Measurements from ENCODE around the gene LYAR. TPM values are rescaled to one million over a fixed set of nuclear protein-coding genes. Genes with fewer than 3 reads are reported as not detected.

The LYAR gene
- total RNA-seq, 6 donors from 2014 or later: 6.5 to 22.9 (median 14.1) TPM

- no peak for DNase-seq
- Histone ChIP-seq H3K4me3 (no peak overlapping the region), H3K27ac (peak overlapping the region in 2 of 4 donors; percentile 14 to 79), H3K9me3 (no peaks in the 10 kb centered on the region), H3K27me3 (no peaks in the 10 kb centered on the region), H3K36me3 (peaks cover 0 to 81% (median 37%) of the 10 kb centered on the region in 4 donors), H3K4me1 (no peaks in the 10 kb centered on the region)
- 69 to 70% methylated on average over 4 of the region's 4 CpGs for WGBS, 2 donors
- TF ChIP-seq POLR2AphosphoS5 (IDR thresholded peaks at IDR 0.05) (no peak), CTCF (IDR thresholded peaks at IDR 0.05) (no peak), EP300 (IDR thresholded peaks at IDR 0.05) (no peak), POLR2A (IDR thresholded peaks at IDR 0.05) (no peak)
- ATAC-seq (ENCODE audit: low FRiP score in 2 of 2): peak in 1 of 2 donors; percentile 23
Observed at GRCh38 chr4:4270529-4270928, 19.4 kb downstream of the LYAR start.

GRCh38 chr4:4269856-4270255, 20.1 kb downstream of the LYAR start:
- Histone ChIP-seq H3K36me3 (peaks cover 0 to 79% (median 36%) of the 10 kb centered on the region in 4 donors), H3K4me3 (no peak overlapping the region), H3K9me3 (no peaks in the 10 kb centered on the region), H3K4me1 (no peaks in the 10 kb centered on the region), H3K27ac (peak overlapping the region; percentile 60 to 79 (median 71)), H3K27me3 (no peaks in the 10 kb centered on the region)
- DNase-seq: peak in 1 of 2 donors; percentile 61
- 72 to 87% methylated on average over 4 of the region's 4 CpGs for WGBS, 2 donors
- TF ChIP-seq EP300 (IDR thresholded peaks at IDR 0.05) (peak in 1 of 4 donors; percentile 2), CTCF (IDR thresholded peaks at IDR 0.05) (no peak)
- peak; percentile 32 to 77 for ATAC-seq (ENCODE audit: low FRiP score in 2 of 2)

- ATAC-seq (ENCODE audit: low FRiP score in 2 of 2): no peak
- Histone ChIP-seq H3K9me3 (no peaks in the 10 kb centered on the region), H3K27ac (peak overlapping the region; percentile 60 to 79 (median 71)), H3K36me3 (peaks cover 0 to 73% (median 34%) of the 10 kb centered on the region in 4 donors), H3K27me3 (no peaks in the 10 kb centered on the region), H3K4me3 (no peak overlapping the region), H3K4me1 (no peaks in the 10 kb centered on the region)
- TF ChIP-seq POLR2AphosphoS5 (IDR thresholded peaks at IDR 0.05): no peak
- TF ChIP-seq EP300 (IDR thresholded peaks at IDR 0.05): no peak
- peak in 1 of 4 donors; percentile 23 for TF ChIP-seq POLR2A (IDR thresholded peaks at IDR 0.05)
- TF ChIP-seq CTCF (IDR thresholded peaks at IDR 0.05): no peak
- DNase-seq: no peak
- 91 to 94% methylated on average over 11 of the region's 11 CpGs for WGBS, 2 donors
Observed at GRCh38 chr4:4269331-4269731, 20.6 kb downstream of the LYAR start.

GRCh38 chr4:4268776-4269175, 21.2 kb downstream of the LYAR start:
- peak in 1 of 4 donors; percentile 22 for TF ChIP-seq EP300 (IDR thresholded peaks at IDR 0.05)
- peak in 1 of 4 donors; percentile 26 for TF ChIP-seq POLR2A (IDR thresholded peaks at IDR 0.05)
- no peak for TF ChIP-seq CTCF (IDR thresholded peaks at IDR 0.05)
- 55 to 77% methylated on average over 1 of the region's 1 CpG for whole genome bisulfite sequencing, 2 donors
- ATAC-seq (ENCODE audit: low FRiP score in 2 of 2): peak; percentile 45 to 67
- H3K4me1 ChIP-seq: no peaks in the 10 kb centered on the region
- H3K27me3 ChIP-seq: no peaks in the 10 kb centered on the region
- H3K4me3 ChIP-seq: no peak overlapping the region
- peaks cover 0 to 68% (median 29%) of the 10 kb centered on the region in 4 donors for H3K36me3 ChIP-seq
- DNase-seq: no peak
- H3K27ac ChIP-seq: peak overlapping the region; percentile 60 to 79 (median 71)
- H3K9me3 ChIP-seq: no peaks in the 10 kb centered on the region

GRCh38 chr4:4267981-4268380, 22.0 kb downstream of the LYAR start:
- Histone ChIP-seq H3K27me3 (no peaks in the 10 kb centered on the region), H3K4me3 (no peak overlapping the region), H3K36me3 (peaks cover 0 to 60% (median 21%) of the 10 kb centered on the region in 4 donors), H3K27ac (peak overlapping the region in 3 of 4 donors; percentile 67 to 79 (median 75)), H3K4me1 (no peaks in the 10 kb centered on the region), H3K9me3 (no peaks in the 10 kb centered on the region)
- ATAC-seq (ENCODE audit: low FRiP score in 2 of 2) (no peak), DNase-seq (no peak)
- no peak for TF ChIP-seq POLR2A (IDR thresholded peaks at IDR 0.05)
- TF ChIP-seq POLR2AphosphoS5 (IDR thresholded peaks at IDR 0.05): no peak
- TF ChIP-seq EP300 (IDR thresholded peaks at IDR 0.05): no peak
- no peak for TF ChIP-seq CTCF (IDR thresholded peaks at IDR 0.05)
- 73 to 76% methylated on average over 5 of the region's 5 CpGs for WGBS, 2 donors
